Measurements from ENCODE around the gene NR6A1. TPM values are rescaled to one million over a fixed set of nuclear protein-coding genes. Genes with fewer than 3 reads are reported as not detected.
"Not testable (repeated sequence)": the region's sequence is repeated elsewhere in the genome, so short reads cannot be mapped to it uniquely, and the experiment has no call there.

NR6A1 gene
- total RNA-seq, 1 experiment from 2014 or later = 0.77 TPM

DNA sequence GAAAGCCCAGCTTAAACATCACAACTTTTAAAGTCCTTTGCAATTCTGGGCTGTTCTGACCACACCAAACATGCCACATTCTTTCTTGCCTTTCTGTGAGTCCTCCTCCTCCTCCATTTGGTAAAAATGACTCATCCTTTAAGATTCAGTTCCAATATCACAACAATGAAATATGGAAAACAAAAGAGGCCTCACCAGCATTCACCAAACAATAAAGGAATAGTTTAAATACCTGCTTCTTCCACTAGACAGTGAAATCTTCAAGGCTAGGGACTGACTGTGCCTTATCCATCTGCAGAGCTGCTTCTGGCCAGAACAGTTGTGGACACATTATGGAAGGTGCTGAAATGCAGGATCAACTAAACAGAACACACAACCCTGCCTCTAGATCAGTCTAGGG lies 36.0 kb downstream of the NR6A1 start:
- TF ChIP-seq EZH2phosphoT487 (IDR thresholded peaks at IDR 0.05; ENCODE audit: borderline replicate concordance, low read length) (no peak), EZH2 (IDR thresholded peaks at IDR 0.05; ENCODE audit: low read length, unreplicated experiment) (no peak)
- TF ChIP-seq, protein P1, sequence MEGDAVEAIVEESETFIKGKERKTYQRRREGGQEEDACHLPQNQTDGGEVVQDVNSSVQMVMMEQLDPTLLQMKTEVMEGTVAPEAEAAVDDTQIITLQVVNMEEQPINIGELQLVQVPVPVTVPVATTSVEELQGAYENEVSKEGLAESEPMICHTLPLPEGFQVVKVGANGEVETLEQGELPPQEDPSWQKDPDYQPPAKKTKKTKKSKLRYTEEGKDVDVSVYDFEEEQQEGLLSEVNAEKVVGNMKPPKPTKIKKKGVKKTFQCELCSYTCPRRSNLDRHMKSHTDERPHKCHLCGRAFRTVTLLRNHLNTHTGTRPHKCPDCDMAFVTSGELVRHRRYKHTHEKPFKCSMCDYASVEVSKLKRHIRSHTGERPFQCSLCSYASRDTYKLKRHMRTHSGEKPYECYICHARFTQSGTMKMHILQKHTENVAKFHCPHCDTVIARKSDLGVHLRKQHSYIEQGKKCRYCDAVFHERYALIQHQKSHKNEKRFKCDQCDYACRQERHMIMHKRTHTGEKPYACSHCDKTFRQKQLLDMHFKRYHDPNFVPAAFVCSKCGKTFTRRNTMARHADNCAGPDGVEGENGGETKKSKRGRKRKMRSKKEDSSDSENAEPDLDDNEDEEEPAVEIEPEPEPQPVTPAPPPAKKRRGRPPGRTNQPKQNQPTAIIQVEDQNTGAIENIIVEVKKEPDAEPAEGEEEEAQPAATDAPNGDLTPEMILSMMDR (conservative IDR thresholded peaks at IDR 0.05; ENCODE audit: low read depth, low read length) = no peak
- Histone ChIP-seq H2AFZ (ENCODE audit: low read length) (peak overlapping the region; percentile 66), H3K4me2 (ENCODE audit: low read length) (peak overlapping the region; percentile 69), H3K9ac (ENCODE audit: low read length) (no peak overlapping the region), H3F3A (ENCODE audit: low read length, unreplicated experiment) (no peaks in the 10 kb centered on the region), H3K9me2 (replicated peaks; ENCODE audit: low read length) (no peaks in the 10 kb centered on the region), H3K79me2 (ENCODE audit: low read length) (0 out of 2 replicates have a peak, but pooled peaks cover 3% of the 10 kb centered on the region), H3K27me3 (ENCODE audit: low read length) (no peaks in the 10 kb centered on the region), H3K36me3 (ENCODE audit: low read depth, low read length) (no peaks in the 10 kb centered on the region), H3K9me3 (ENCODE audit: low read length) (no peaks in the 10 kb centered on the region), H3K4me3 (ENCODE audit: low read length) (no peak overlapping the region; the same call in 1 of the 2 replicates), H3K4me1 (ENCODE audit: insufficient read depth, low read length) (peaks cover 14% of the 10 kb centered on the region), H4K20me1 (ENCODE audit: low read length) (no peaks in the 10 kb centered on the region), H3K27ac (ENCODE audit: low read length) (0 out of 2 replicates have a peak overlapping the region, but pooled peaks have one; percentile 25)
- intact Hi-C loops (cut with micrococcal nuclease) = no loop called here
- BruUV-seq (replicated peaks) = no TSS peak
- ChIA-PET POLR2A (ENCODE audit: unreplicated experiment) (no interaction called here), CTCF (no interaction called here)
- DNase-seq (peak; percentile 69), ATAC-seq (peak; percentile 90)

DNA sequence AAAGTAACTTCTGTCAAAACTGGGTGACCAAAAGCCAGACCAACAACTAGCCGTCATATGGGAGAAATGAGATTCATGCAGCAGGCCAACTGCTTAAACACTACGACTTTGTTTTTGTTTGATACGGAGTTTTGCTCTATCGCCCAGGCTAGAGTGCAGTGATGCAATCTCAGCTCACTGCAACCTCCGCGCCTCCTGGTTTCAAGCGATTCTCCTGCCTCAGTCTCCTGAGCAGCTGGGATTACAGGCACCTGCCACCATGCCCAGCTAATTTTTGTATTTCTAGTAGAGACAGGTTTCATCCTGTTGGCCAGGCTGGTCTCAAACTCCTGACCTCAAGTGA lies 36.4 kb downstream of the NR6A1 start:
- Histone ChIP-seq H3K4me2 (ENCODE audit: low read length) (peak overlapping the region; percentile 69), H2AFZ (ENCODE audit: low read length) (peak overlapping the region; percentile 66; the same call in 1 of the 2 replicates), H3K4me1 (ENCODE audit: insufficient read depth, low read length) (peaks cover 14% of the 10 kb centered on the region)
- H3K9me3 ChIP-seq (ENCODE audit: low read length); BruUV-seq (replicated peaks); DNase-seq; H4K20me1 ChIP-seq (ENCODE audit: low read length); H3K27me3 ChIP-seq (ENCODE audit: low read length); intact Hi-C loops (cut with micrococcal nuclease); H3F3A ChIP-seq (ENCODE audit: low read length, unreplicated experiment); ATAC-seq; POLR2A ChIA-PET (ENCODE audit: unreplicated experiment); H3K9ac ChIP-seq (ENCODE audit: low read length); H3K79me2 ChIP-seq (ENCODE audit: low read length); H3K4me3 ChIP-seq (ENCODE audit: low read length); H3K27ac ChIP-seq (ENCODE audit: low read length); CTCF ChIA-PET; H3K36me3 ChIP-seq (ENCODE audit: low read depth, low read length); H3K9me2 ChIP-seq (replicated peaks; ENCODE audit: low read length): not testable (repeated sequence)

DNA sequence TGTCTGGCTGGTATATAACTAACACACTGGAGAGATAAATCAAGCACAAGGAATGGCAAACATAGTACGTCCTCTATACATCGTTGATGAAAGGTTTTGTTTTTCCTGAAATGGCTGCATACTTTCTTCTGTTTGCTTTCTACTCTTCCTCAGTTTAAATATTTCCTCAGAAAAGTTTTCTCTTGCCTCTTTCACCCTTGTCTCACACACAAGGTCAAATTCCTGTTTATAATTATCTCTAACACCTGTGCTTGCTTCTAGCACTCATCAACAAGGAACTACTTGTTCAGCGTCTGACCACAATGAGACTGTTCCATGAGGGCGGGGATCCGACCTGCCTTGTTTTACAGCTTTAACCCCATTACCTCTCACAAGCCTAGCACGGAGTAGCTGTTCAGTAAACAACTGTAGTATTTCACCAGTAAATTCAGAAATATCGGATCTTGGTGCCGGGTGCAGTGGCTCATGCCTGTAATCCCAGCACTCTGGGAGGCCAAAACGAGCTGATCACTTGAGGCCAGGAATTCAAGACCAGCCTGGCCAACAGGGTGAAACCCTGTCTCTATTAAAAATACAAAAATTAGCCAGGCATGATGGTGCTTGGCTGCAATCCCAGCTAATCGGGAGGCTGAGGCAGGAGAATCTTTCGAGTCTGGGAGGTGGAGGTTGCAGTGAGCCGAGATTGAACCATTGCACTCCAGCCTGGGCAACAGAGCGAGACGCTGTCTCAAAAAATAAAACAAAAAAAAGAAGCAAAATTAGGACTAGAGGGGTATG lies 37.0 kb downstream of the NR6A1 start:
- CTCF ChIA-PET = no interaction called here
- TF ChIP-seq, protein P1 (conservative IDR thresholded peaks at IDR 0.05; ENCODE audit: low read depth, low read length) = no peak
- POLR2A ChIA-PET (ENCODE audit: unreplicated experiment) = no interaction called here
- Histone ChIP-seq H3K4me2 (ENCODE audit: low read length) (peak overlapping the region; percentile 69; the same call in 1 of the 2 replicates), H3K36me3 (ENCODE audit: low read depth, low read length) (no peaks in the 10 kb centered on the region), H2AFZ (ENCODE audit: low read length) (no peak overlapping the region), H4K20me1 (ENCODE audit: low read length) (no peaks in the 10 kb centered on the region), H3K27ac (ENCODE audit: low read length) (no peak overlapping the region), H3K79me2 (ENCODE audit: low read length) (0 out of 2 replicates have a peak, but pooled peaks cover 3% of the 10 kb centered on the region), H3K9me3 (ENCODE audit: low read length) (no peaks in the 10 kb centered on the region), H3K9me2 (replicated peaks; ENCODE audit: low read length) (no peaks in the 10 kb centered on the region), H3K9ac (ENCODE audit: low read length) (no peak overlapping the region), H3F3A (ENCODE audit: low read length, unreplicated experiment) (no peaks in the 10 kb centered on the region), H3K27me3 (ENCODE audit: low read length) (no peaks in the 10 kb centered on the region), H3K4me3 (ENCODE audit: low read length) (no peak overlapping the region), H3K4me1 (ENCODE audit: insufficient read depth, low read length) (peaks cover 14% of the 10 kb centered on the region)
- no peak for DNase-seq
- no peak for ATAC-seq
- intact Hi-C loops (cut with micrococcal nuclease) = no loop called here
- BruUV-seq (replicated peaks) = no TSS peak
